ENCODE results near the gene ZNF513.
"Not testable (repeated sequence)": the region's sequence is repeated elsewhere in the genome, so short reads cannot be mapped to it uniquely, and the experiment has no call there.

Gene ZNF513

DNA sequence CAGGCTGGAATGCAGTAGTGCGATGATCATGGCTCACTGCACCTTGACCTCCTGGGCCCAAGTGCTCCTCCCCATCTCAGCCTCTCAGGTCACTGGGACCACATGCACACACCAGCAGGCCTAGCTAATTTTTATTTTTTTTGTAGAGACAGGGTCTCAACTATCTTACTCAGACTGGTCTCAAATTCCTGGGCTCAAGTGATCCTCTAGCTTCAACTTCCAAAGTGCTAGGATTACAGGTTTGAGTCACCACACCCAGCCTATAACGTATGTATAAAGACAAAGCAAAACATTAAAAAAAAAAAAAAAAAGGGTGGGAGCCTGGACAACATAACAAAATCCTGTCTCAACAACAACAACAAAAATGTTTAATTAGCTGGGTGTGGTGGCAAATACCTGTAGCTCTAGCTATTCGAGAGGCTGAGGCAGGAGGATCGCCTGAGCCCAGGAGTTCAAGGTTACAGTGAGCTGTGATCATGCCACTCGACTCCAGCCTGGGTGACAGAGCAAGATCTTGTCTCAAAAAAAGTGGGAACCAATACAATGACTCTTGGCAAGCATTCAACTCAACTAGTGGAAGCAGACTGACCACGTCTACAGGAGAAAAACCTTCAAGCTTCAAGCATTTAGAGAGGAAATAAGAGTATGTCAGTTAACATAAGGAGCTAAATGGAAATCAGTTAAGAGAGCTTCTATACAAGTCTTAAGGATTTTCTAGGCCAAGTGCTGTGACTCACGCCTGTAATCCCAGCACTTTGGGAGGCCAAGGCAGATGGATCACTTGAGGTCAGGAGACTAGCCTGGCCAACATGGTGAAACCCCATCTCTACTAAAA, 26.6 kb downstream of the ZNF513 start:
- DNase-seq = peak; percentile 44 to 67

DNA sequence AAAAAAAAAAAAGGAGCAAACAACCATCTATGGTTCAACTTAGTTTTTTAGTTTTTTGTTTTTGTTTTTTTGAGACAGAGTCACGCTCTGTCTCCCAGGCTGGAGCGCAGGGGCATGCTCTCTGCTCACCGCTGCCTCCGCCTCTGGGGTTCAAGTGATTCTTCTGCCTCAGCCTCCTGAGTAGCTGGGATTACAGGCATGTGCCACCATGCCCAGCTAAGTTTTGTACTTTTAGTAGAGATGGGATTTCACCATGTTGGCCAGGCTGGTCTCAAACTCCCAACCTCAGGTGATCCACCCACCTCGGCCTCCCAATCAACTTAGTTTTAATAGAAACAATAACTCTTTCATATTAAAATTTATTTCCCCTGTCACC, 27.2 kb downstream of the ZNF513 start:
- DNase-seq = not testable (repeated sequence)

DNA sequence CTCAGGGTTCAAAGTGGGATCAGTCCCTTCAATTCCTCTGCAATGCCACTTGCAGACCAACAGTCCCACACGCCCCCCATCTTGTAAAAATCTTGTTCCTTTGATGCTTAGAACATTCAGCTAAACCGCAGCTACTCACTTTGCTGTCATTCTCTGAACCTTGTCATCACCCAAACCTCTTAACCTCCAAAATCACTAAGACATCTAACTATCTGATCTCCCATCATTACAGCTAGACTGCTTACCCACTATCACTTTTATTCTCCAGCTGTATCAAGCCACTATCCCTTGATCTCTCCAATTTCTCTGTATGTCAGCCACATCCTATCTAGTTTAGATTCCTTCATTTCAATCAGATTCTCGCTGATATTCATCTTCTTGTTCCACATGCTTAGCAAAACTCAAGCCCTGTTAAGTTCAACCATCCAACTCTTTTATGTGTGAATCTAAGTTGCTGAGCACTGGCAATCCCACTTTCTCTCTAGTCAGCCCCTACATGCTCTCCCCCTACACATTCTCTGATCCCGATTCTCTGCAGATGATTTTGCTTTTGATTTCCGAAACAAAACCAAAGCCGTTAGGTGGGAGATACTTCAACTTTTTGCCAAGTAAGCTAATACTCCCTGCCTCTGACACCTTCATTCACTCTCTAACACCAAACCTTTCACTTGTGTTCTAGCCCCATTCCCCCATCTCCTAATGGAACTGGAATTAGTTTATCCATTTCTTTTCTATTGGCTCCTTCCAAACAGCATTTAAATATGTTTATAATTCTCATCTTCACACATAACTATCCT, 28.5 kb downstream of the ZNF513 start:
- no peak for DNase-seq

DNA sequence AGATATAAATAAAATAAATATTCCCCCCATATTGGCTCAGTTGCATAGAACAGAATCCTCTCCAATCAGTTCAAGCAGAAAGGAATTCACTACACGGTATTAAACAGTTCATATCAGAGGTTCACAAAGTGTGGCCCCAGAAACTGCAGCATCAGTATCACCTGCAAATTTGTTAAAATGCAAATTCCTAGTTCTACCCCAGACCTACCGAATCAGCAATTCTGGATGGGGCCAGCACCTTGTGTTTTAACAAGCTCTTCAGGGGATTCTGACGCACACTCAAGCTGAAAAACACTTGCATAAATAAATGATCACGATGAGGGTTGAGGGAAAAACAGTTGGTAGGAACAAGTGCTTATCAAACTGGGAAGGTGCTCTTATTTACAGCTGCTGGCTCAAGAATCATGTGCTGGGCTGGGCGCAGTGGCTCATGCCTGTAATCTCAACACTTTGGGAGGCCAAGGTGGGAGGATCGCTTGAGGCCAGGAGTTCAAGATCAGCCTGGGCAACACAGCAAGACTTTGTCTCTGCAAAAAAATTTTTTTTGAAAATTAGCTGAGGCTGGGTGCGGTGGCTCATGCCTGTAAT, 30.3 kb downstream of the ZNF513 start:
- no peak for DNase-seq

DNA sequence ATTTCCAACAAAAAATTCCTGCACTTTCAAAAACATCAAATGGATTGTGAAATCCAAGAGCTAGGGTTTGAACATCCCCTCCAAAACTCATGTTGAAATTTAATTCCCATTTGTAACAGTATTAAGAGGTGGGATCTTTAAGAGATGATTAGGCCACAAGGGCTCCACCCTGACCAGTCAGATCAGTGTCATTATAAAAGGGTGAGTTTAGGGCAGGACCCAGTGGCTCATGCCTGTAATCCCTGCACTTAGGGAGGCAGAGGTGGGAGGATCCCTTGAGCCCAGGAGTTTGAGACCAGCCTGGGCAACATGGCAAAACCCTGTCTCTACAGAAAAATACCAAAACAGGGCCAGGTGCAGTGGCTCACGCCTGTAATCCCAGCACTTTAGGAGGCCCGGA, 32.9 kb downstream of the ZNF513 start:
- DNase-seq = no peak

DNA sequence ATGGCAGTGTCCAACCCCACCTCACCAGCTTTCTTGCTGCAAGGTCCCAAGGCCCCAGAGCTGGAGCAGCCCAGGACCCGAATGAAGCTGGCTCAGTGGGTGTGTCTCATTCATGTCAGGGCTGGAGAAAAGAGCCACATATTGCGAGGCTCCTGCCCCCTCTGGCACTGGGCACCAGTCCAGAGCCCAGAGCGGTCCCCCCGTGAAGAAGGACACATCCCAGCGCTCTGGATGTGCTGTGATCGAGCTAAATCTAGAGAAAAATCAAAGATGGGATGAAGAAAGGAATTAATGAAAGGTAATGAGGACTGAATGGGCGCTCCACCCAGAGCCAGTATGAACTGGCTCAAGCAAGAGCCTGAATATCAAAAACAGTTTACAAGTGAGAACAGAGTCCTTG, 44.4 kb downstream of the ZNF513 start:
- no peak for DNase-seq

DNA sequence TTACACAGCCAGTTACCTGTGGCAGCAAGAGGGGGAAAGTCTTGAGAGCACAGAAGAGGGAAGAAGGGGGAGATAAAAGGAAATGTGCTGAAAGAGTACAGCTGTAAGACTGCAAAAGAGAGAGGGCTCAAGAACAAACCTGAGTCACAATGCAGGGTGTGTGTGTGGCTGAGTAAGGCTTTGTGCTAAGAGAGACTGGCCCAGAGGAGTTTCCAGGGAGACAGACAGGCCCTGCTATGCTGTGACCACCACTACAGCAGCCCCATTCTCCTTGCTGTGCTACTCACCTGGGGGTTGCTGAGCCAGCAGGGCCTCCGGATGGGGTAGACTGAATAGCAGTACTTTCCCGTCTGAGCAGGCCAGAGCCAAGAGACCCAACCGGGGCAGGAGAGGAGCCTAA, 45.2 kb downstream of the ZNF513 start:
- DNase-seq = no peak
